ENCODE data around the gene HNRNPM.

HNRNPM gene

DNA sequence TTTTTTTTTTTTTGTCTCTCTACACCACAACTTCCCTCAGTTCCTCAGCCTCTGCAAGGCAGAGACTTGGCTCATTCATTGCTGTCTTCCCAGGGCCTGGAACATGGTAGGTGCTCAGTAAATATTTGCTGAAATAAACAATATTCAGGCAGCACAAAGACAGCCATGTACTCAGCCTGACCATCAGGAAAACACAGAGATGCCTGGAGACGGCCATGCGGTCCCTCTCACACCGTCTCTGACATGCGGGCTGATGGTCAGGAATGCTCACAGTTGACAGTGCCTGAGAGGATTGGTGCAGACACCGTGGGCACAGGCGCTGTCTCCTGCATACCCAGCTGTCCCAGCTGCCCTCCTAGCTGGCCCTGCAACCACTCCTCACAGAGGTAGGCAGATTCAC, 56.7 kb downstream of the HNRNPM start:
- DNase-seq (ENCODE audit: low read depth in 2 of 2): no peak
- TF ChIP-seq, protein P1, sequence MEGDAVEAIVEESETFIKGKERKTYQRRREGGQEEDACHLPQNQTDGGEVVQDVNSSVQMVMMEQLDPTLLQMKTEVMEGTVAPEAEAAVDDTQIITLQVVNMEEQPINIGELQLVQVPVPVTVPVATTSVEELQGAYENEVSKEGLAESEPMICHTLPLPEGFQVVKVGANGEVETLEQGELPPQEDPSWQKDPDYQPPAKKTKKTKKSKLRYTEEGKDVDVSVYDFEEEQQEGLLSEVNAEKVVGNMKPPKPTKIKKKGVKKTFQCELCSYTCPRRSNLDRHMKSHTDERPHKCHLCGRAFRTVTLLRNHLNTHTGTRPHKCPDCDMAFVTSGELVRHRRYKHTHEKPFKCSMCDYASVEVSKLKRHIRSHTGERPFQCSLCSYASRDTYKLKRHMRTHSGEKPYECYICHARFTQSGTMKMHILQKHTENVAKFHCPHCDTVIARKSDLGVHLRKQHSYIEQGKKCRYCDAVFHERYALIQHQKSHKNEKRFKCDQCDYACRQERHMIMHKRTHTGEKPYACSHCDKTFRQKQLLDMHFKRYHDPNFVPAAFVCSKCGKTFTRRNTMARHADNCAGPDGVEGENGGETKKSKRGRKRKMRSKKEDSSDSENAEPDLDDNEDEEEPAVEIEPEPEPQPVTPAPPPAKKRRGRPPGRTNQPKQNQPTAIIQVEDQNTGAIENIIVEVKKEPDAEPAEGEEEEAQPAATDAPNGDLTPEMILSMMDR (IDR thresholded peaks at IDR 0.05; ENCODE audit: low read depth, low read length): no peak
- H3K4me3 ChIP-seq (replicated peaks in 1 of 2; ENCODE audit: low read depth in 2 of 2, low read length in 2 of 2): no peak overlapping the region

DNA sequence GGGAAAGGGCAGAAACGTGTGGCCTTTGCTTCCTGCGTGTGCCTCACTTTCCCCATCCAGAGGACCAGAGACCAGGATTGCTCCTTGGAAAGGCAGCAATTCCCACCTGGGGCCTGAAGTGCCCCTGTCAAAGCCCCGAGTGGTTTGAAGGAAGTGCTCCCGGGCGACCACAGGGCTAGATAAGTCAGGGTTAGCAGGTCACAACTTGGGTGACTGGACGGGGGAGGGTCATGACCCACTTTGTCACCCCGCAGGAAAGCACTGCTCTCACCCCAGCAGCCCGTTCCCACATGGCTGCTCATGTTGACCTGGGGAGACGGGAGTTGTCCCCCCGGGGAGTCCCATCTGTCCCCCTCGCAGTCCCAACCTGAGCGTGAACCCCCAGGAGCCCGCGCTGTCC, 57.2 kb downstream of the HNRNPM start:
- H3K4me3 ChIP-seq (replicated peaks in 1 of 2; ENCODE audit: low read depth in 2 of 2, low read length in 2 of 2): no peak overlapping the region
- DNase-seq (ENCODE audit: low read depth in 2 of 2): no peak
- TF ChIP-seq, protein P1 (IDR thresholded peaks at IDR 0.05; ENCODE audit: low read depth, low read length): no peak

DNA sequence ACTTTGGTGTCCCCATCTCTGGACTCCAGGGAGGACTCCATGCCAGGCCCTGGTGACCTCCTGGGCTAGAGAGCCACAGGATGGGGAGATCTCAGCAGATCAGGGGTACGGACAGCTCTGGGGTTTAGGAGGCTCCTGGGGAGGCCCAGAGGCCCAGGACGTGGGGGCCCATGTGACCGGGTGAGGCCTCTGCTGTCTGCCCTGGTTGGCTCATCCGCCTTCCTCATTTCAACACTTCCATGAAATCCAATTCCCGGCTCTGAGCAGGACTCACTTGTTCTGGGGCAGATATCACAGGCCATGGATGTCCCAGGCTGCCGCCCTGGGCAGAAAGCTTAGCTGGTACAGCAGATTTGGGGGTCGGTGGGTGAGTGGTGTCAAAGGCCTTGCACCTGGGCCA, 58.7 kb downstream of the HNRNPM start:
- TF ChIP-seq, protein P1 (IDR thresholded peaks at IDR 0.05; ENCODE audit: low read depth, low read length): no peak
- DNase-seq (ENCODE audit: low read depth in 2 of 2): no peak
- H3K4me3 ChIP-seq (replicated peaks in 1 of 2; ENCODE audit: low read depth in 2 of 2, low read length in 2 of 2): no peak overlapping the region

DNA sequence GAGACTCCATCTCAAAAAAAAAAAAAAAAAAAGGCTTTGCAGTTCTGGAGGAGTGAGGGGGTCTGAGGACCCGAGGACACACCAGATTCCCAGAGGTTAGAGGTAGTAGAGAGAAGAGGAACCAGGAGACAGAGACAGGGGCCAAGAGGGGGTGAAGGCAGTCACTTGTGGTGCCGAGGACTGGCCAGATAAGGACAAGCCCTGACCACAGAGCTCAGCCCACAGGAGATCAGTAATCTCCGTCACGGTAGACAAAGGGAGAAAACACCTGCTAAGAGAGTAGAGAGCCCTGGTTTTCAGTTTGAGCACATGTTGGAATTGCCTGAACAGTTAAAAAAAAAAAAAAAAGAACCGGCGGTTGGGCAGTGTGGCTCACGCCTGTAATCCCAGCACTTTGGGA, 59.4 kb downstream of the HNRNPM start:
- no peak for DNase-seq (ENCODE audit: low read depth in 2 of 2)
- TF ChIP-seq, protein P1 (IDR thresholded peaks at IDR 0.05; ENCODE audit: low read depth, low read length): no peak
- H3K4me3 ChIP-seq (replicated peaks in 1 of 2; ENCODE audit: low read depth in 2 of 2, low read length in 2 of 2): no peak overlapping the region

DNA sequence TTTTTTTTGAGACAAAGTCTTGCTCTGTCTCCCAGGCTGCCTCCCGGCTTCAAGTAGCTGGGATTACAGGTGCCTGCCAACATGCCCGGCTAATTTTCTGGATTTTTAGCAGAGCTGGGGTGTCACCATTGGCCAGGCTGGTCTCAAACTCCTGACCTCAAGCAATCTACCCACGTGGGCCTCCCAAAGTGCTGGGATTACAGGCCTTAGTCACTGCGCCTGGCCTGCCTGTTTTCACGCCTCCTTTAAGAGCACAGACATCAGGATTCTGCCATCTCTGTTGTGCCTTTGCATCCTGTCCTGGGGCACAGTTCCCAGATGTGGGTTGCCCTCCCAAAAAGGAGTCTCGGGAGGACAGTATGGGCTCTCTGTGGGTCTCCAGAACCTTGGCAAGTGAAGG, 60.1 kb downstream of the HNRNPM start:
- DNase-seq (ENCODE audit: low read depth in 2 of 2): no peak
- TF ChIP-seq, protein P1 (IDR thresholded peaks at IDR 0.05; ENCODE audit: low read depth, low read length): no peak
- no peak overlapping the region for H3K4me3 ChIP-seq (replicated peaks in 1 of 2; ENCODE audit: low read depth in 2 of 2, low read length in 2 of 2)

DNA sequence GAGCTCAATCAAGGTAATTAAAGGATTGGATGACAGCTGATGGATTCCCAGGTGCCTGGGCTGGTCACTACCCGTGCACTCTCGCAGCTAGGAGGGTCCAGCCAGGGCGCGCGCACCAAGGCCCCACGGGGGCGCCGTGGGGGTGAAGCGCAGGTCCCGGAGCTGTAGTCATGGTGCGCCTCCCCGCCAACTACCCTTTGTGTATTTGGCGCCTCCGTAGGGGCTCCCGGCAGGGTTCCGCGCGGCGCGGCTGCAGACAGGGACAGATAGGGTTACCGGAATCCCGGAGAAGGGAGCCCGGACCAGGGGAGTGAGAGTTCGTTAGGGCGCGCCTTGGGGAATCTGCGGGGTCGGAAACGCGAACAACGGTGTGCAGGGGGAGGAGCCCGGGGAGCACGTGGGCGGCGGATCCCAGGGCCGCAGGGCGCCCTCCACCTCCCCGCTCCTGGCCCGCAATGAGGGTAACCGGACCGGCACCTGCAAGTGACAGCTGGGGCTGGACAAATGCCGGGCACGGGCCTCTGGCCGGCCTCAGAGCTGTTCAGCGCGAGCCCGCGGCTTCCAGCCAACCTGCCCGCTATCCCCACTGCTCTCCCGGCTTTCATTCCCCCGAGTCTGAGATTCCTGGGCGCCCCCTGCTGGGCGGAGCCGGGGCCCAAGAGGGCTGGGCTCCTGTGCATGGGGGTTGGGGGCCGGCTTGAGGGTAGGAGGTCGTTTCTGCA, 61.1 kb downstream of the HNRNPM start:
- DNase-seq (ENCODE audit: low read depth in 2 of 2): peak; percentile 69 to 74
- TF ChIP-seq, protein P1 (IDR thresholded peaks at IDR 0.05; ENCODE audit: low read depth, low read length): peak; percentile 86
- H3K4me3 ChIP-seq (replicated peaks in 1 of 2; ENCODE audit: low read depth in 2 of 2, low read length in 2 of 2): peak overlapping the region; percentile 54 to 60
